ENCODE measurements around the gene KCNC1. TPM values are rescaled to one million over a fixed set of nuclear protein-coding genes. Genes with fewer than 3 reads are reported as not detected.

The KCNC1 gene
- total RNA-seq, 1 donor from 2014 or later = not detected

- no peak for TF ChIP-seq CTCF (IDR thresholded peaks at IDR 0.05; ENCODE audit: insufficient read depth, low read length, poor library complexity, severe bottlenecking)
Measured at GRCh38 chr11:17718015-17718414, 16.6 kb upstream of the KCNC1 start.

GRCh38 chr11:17718510-17718962 lies 16.0 kb upstream of the KCNC1 start:
- Histone ChIP-seq H3K4me3 (ENCODE audit: low read depth, low read length) (no peak overlapping the region), H3K36me3 (ENCODE audit: control insufficient read depth, insufficient read depth, low read length) (no peaks in the 10 kb centered on the region), H3K27me3 (ENCODE audit: control insufficient read depth, insufficient read depth, low read length) (peaks cover 66% of the 10 kb centered on the region)
- DNase-seq (ENCODE audit: low read depth) = no peak
- TF ChIP-seq CTCF (IDR thresholded peaks at IDR 0.05; ENCODE audit: insufficient read depth, low read length, poor library complexity, severe bottlenecking) = no peak

More at GRCh38 chr11:17718015-17718414, 16.6 kb upstream of the KCNC1 start:
- no peak for DNase-seq (ENCODE audit: low read depth)
- Histone ChIP-seq H3K36me3 (ENCODE audit: control insufficient read depth, insufficient read depth, low read length) (no peaks in the 10 kb centered on the region), H3K4me3 (ENCODE audit: low read depth, low read length) (no peak overlapping the region), H3K27me3 (ENCODE audit: control insufficient read depth, insufficient read depth, low read length) (peaks cover 66% of the 10 kb centered on the region)

GRCh38 chr11:17719028-17719937 lies 15.3 kb upstream of the KCNC1 start, which contains the start of gene MYOD1:
Gene MYOD1, plus strand, starts transcription at chr11:17719571. Its CDS starts 212 bp downstream, at chr11:17719783.
- no peak for TF ChIP-seq CTCF (IDR thresholded peaks at IDR 0.05; ENCODE audit: insufficient read depth, low read length, poor library complexity, severe bottlenecking)
- DNase-seq (ENCODE audit: low read depth) = no peak
- Histone ChIP-seq H3K36me3 (ENCODE audit: control insufficient read depth, insufficient read depth, low read length) (no peaks in the 10 kb centered on the region), H3K4me3 (ENCODE audit: low read depth, low read length) (no peak within 1 kb of the TSS), H3K27me3 (ENCODE audit: control insufficient read depth, insufficient read depth, low read length) (peaks cover 71% of the 10 kb centered on the region)

GRCh38 chr11:17719938-17720795 lies 14.4 kb upstream of the KCNC1 start:
- no peak for TF ChIP-seq CTCF (IDR thresholded peaks at IDR 0.05; ENCODE audit: insufficient read depth, low read length, poor library complexity, severe bottlenecking)
- Histone ChIP-seq H3K36me3 (ENCODE audit: control insufficient read depth, insufficient read depth, low read length) (no peaks in the 10 kb centered on the region), H3K4me3 (ENCODE audit: low read depth, low read length) (no peak overlapping the region), H3K27me3 (ENCODE audit: control insufficient read depth, insufficient read depth, low read length) (peaks cover 72% of the 10 kb centered on the region)
- DNase-seq (ENCODE audit: low read depth) = no peak

GRCh38 chr11:17720796-17721171 lies 13.8 kb upstream of the KCNC1 start:
- DNase-seq (ENCODE audit: low read depth) = no peak
- H3K4me3 ChIP-seq (ENCODE audit: low read depth, low read length) = no peak overlapping the region
- no peaks in the 10 kb centered on the region for H3K36me3 ChIP-seq (ENCODE audit: control insufficient read depth, insufficient read depth, low read length)
- TF ChIP-seq CTCF (IDR thresholded peaks at IDR 0.05; ENCODE audit: insufficient read depth, low read length, poor library complexity, severe bottlenecking) = no peak
- peaks cover 76% of the 10 kb centered on the region for H3K27me3 ChIP-seq (ENCODE audit: control insufficient read depth, insufficient read depth, low read length)

Measured in kidney epithelial cell (primary cell).